Central memory CD8-positive, alpha-beta T cell (primary cell): ENCODE data around the gene SLC43A3.

Source experiments
- ATAC-seq: fragments of 150-1000 bp; cut with Tn5 transposase; replicated peaks from 2 replicates; pipeline ENCODE4 v1.10.0; 2022; ENCODE audit warnings: mild to moderate bottlenecking, moderate FRiP score, moderate number of reproducible peaks; ENCODE audit not compliant: poor library complexity, severe bottlenecking; ENCODE audit errors: extremely low read depth
- DNase-seq, 2 donors: peaks; one replicate each; pipeline ENCODE4 v3.0.0; 2021; ENCODE audit warnings: low spot score in 2 of 2
- H3K27ac Mint-ChIP-seq: one replicate; pipeline ENCODE4 v1.8.0; 2022; ENCODE audit warnings: low read depth, mild to moderate bottlenecking, moderate library complexity, mixed read lengths
- H3K27me3 Mint-ChIP-seq: one replicate; pipeline ENCODE4 v1.8.0; 2022; ENCODE audit warnings: mixed read lengths
- H3K36me3 Mint-ChIP-seq: one replicate; pipeline ENCODE4 v1.8.0; 2022; ENCODE audit warnings: mild to moderate bottlenecking, moderate library complexity, mixed read lengths; ENCODE audit not compliant: insufficient read depth
- H3K4me1 Mint-ChIP-seq: one replicate; pipeline ENCODE4 v1.8.0; 2022; ENCODE audit warnings: mixed read lengths
- H3K4me3 Mint-ChIP-seq: one replicate; pipeline ENCODE4 v1.8.0; 2022; ENCODE audit warnings: mild to moderate bottlenecking, moderate library complexity, mixed read lengths
- H3K9me3 Mint-ChIP-seq: one replicate; pipeline ENCODE4 v1.8.0; 2022; ENCODE audit warnings: mixed read lengths

The SLC43A3 gene

DNA sequence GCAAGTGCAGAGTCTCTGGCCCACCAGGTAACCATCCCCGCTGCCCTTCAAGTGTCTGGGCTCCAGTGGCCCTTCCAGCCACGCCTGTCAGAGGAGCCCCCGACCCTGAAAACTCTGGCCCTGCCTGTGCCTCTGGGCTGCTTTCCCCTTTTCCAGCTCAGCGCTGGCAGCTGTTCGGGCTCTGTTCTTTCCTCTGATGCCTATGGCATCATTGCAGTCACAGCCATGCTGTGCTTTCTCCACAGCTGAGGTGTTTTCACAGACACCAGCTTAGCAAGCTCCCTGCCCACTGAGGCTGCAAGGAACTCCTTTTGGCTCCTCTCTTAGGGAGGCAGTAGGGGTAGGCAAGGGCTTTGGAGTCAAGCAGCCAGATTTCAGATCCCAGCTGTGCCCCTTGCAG lies 67.5 kb downstream of the SLC43A3 start:
- ATAC-seq: no peak
- DNase-seq: no peak
- Mint-ChIP-seq H3K36me3 (no peaks in the 10 kb centered on the region), H3K27ac (no peak overlapping the region), H3K4me3 (no peak overlapping the region), H3K4me1 (no peaks in the 10 kb centered on the region), H3K27me3 (peaks cover 15% of the 10 kb centered on the region), H3K9me3 (no peaks in the 10 kb centered on the region)

GRCh38 chr11:57358991-57359390 lies 67.9 kb downstream of the SLC43A3 start:
- DNase-seq (no peak), ATAC-seq (no peak)
- no peaks in the 10 kb centered on the region for H3K9me3 Mint-ChIP-seq
- H3K27ac Mint-ChIP-seq: no peak overlapping the region
- no peak overlapping the region for H3K4me3 Mint-ChIP-seq
- no peaks in the 10 kb centered on the region for H3K4me1 Mint-ChIP-seq
- peaks cover 15% of the 10 kb centered on the region for H3K27me3 Mint-ChIP-seq
- H3K36me3 Mint-ChIP-seq: no peaks in the 10 kb centered on the region

GRCh38 chr11:57358543-57358961 lies 68.4 kb downstream of the SLC43A3 start:
- no peaks in the 10 kb centered on the region for H3K4me1 Mint-ChIP-seq
- DNase-seq (no peak), ATAC-seq (no peak)
- H3K9me3 Mint-ChIP-seq: no peaks in the 10 kb centered on the region
- no peak overlapping the region for H3K4me3 Mint-ChIP-seq
- H3K27ac Mint-ChIP-seq: no peak overlapping the region
- H3K36me3 Mint-ChIP-seq: no peaks in the 10 kb centered on the region
- peaks cover 12% of the 10 kb centered on the region for H3K27me3 Mint-ChIP-seq

- Mint-ChIP-seq H3K4me3 (no peak overlapping the region), H3K36me3 (no peaks in the 10 kb centered on the region), H3K27me3 (peaks cover 12% of the 10 kb centered on the region), H3K27ac (no peak overlapping the region), H3K4me1 (no peaks in the 10 kb centered on the region), H3K9me3 (no peaks in the 10 kb centered on the region)
- ATAC-seq (no peak), DNase-seq (no peak)
Observed at GRCh38 chr11:57357856-57358255, 69.1 kb downstream of the SLC43A3 start.

- H3K4me1 Mint-ChIP-seq: no peaks in the 10 kb centered on the region
Observed at GRCh38 chr11:57357310-57357709, 69.6 kb downstream of the SLC43A3 start.

More at GRCh38 chr11:57357310-57357709, 69.6 kb downstream of the SLC43A3 start:
- no peak overlapping the region for H3K4me3 Mint-ChIP-seq
- H3K9me3 Mint-ChIP-seq: no peaks in the 10 kb centered on the region
- no peak overlapping the region for H3K27ac Mint-ChIP-seq
- no peaks in the 10 kb centered on the region for H3K36me3 Mint-ChIP-seq
- ATAC-seq (no peak), DNase-seq (no peak)
- peaks cover 12% of the 10 kb centered on the region for H3K27me3 Mint-ChIP-seq
